H9 (cell line): ENCODE data around the gene RAB22A. TPM values are rescaled to one million over a fixed set of nuclear protein-coding genes. Genes with fewer than 3 reads are reported as not detected.

ENCODE experiments used
- DNase-seq: peaks from one replicate; pipeline ENCODE4 v3.0.0-alpha.2; 2017
- H2AFZ ChIP-seq: one replicate; pipeline ENCODE4 v1.6.1; 2013; ENCODE audit warnings: mild to moderate bottlenecking, low read length, control low read depth, moderate library complexity
- H2AK5ac ChIP-seq: 2 replicates; pipeline ENCODE4 v1.6.1; 2013; ENCODE audit warnings: low read length, control low read depth, mixed read lengths; ENCODE audit not compliant: insufficient read length
- H2BK120ac ChIP-seq: one replicate; pipeline ENCODE4 v1.6.1; 2013; ENCODE audit warnings: low read depth, mild to moderate bottlenecking, low read length, control low read depth, inconsistent platforms; ENCODE audit not compliant: poor library complexity, severe bottlenecking
- H2BK12ac ChIP-seq: 2 replicates; pipeline ENCODE4 v1.6.1; 2013; ENCODE audit warnings: low read length, control low read depth, mixed read lengths, low read depth; ENCODE audit not compliant: insufficient read length
- H2BK15ac ChIP-seq: 2 replicates; pipeline ENCODE4 v1.6.1; 2013; ENCODE audit warnings: low read depth, low read length, control low read depth
- H2BK20ac ChIP-seq: one replicate; pipeline ENCODE4 v1.6.1; 2013; ENCODE audit warnings: low read depth, mild to moderate bottlenecking, low read length, control low read depth, inconsistent platforms; ENCODE audit not compliant: poor library complexity, severe bottlenecking
- H2BK5ac ChIP-seq: 2 replicates; pipeline ENCODE4 v1.6.1; 2013; ENCODE audit warnings: low read length, control low read depth, mixed read lengths; ENCODE audit not compliant: insufficient read length
- H3K14ac ChIP-seq: 2 replicates; pipeline ENCODE4 v1.6.1; 2013; ENCODE audit warnings: low read length, control low read depth; ENCODE audit not compliant: insufficient read depth
- H3K18ac ChIP-seq: 2 replicates; pipeline ENCODE4 v1.6.1; 2013; ENCODE audit warnings: low read depth, mild to moderate bottlenecking, mixed read lengths, low read length, control low read depth; ENCODE audit not compliant: insufficient read length
- H3K23ac ChIP-seq: 2 replicates; pipeline ENCODE4 v1.6.1; 2013; ENCODE audit warnings: low read length, control low read depth, mixed read lengths, low read depth; ENCODE audit not compliant: insufficient read length
- H3K23me2 ChIP-seq: 2 replicates; pipeline ENCODE4 v1.6.1; 2013; ENCODE audit warnings: low read depth, mild to moderate bottlenecking, mixed read lengths, low read length, control low read depth; ENCODE audit not compliant: insufficient read length, poor library complexity, severe bottlenecking
- H3K27ac ChIP-seq: 2 replicates; pipeline ENCODE4 v1.5.1; 2013; ENCODE audit warnings: low read length, control low read depth, mixed read lengths, low read depth; ENCODE audit not compliant: insufficient read length
- H3K27me3 ChIP-seq: 2 replicates; pipeline ENCODE4 v1.6.1; 2013; ENCODE audit warnings: low read length, control low read depth, inconsistent platforms; ENCODE audit not compliant: insufficient read depth
- H3K4ac ChIP-seq: 2 replicates; pipeline ENCODE4 v1.6.1; 2013; ENCODE audit warnings: low read depth, mild to moderate bottlenecking, control low read depth, inconsistent platforms, low read length, moderate library complexity
- H3K4me1 ChIP-seq: 2 replicates; pipeline ENCODE4 v1.6.1; 2013; ENCODE audit warnings: low read length, control low read depth, inconsistent platforms; ENCODE audit not compliant: insufficient read depth
- H3K4me2 ChIP-seq: 2 replicates; pipeline ENCODE4 v1.6.1; 2013; ENCODE audit warnings: low read length, control low read depth, mixed read lengths; ENCODE audit not compliant: insufficient read length, insufficient read depth
- H3K56ac ChIP-seq: 2 replicates; pipeline ENCODE4 v1.6.1; 2013; ENCODE audit warnings: low read depth, mild to moderate bottlenecking, mixed read lengths, low read length, control low read depth; ENCODE audit not compliant: insufficient read length
- H3K79me1 ChIP-seq: 2 replicates; pipeline ENCODE4 v1.6.1; 2013; ENCODE audit warnings: low read depth, mild to moderate bottlenecking, moderate library complexity, low read length, control low read depth, inconsistent platforms; ENCODE audit not compliant: insufficient read depth, poor library complexity, severe bottlenecking
- H3K79me2 ChIP-seq: 2 replicates; pipeline ENCODE4 v1.6.1; 2013; ENCODE audit warnings: low read length, control low read depth, inconsistent platforms; ENCODE audit not compliant: insufficient read depth
- H3K9ac ChIP-seq: 2 replicates; pipeline ENCODE4 v1.6.1; 2013; ENCODE audit warnings: low read length, control low read depth, mixed read lengths; ENCODE audit not compliant: insufficient read length; ENCODE audit errors: extremely low read depth
- H3K9me3 ChIP-seq: one replicate; pipeline ENCODE4 v1.6.1; 2013; ENCODE audit warnings: low read depth, low read length, inconsistent platforms; ENCODE audit not compliant: control insufficient read depth
- H3T11ph ChIP-seq: one replicate; pipeline ENCODE4 v1.6.1; 2013; ENCODE audit warnings: mild to moderate bottlenecking, low read length, control low read depth, inconsistent platforms
- H4K20me1 ChIP-seq: one replicate; pipeline ENCODE4 v1.6.1; 2013; ENCODE audit not compliant: control insufficient read depth, insufficient read length, insufficient read depth
- H4K5ac ChIP-seq: 2 replicates; pipeline ENCODE4 v1.6.1; 2013; ENCODE audit warnings: low read depth, mild to moderate bottlenecking, mixed read lengths, low read length, control low read depth; ENCODE audit not compliant: insufficient read length
- H4K8ac ChIP-seq: replicated peaks from 2 replicates; pipeline ENCODE4 v1.6.1; 2013; ENCODE audit warnings: low read length, control low read depth, mixed read lengths, low read depth; ENCODE audit not compliant: insufficient read length
- H4K91ac ChIP-seq: 2 replicates; pipeline ENCODE4 v1.6.1; 2013; ENCODE audit warnings: low read depth, mild to moderate bottlenecking, moderate library complexity, mixed read lengths, low read length, control low read depth; ENCODE audit not compliant: insufficient read length
- H3K27ac Mint-ChIP-seq, 3 experiments: 2 replicates in 2 of 3; 3 replicates in 1 of 3; pipeline ENCODE4 v1.8.0; 2020 to 2021; ENCODE audit warnings: mixed read lengths in 3 of 3, mild to moderate bottlenecking in 1 of 3, moderate library complexity in 1 of 3
- H3K27me3 Mint-ChIP-seq: 2 replicates; pipeline ENCODE4 v1.8.0; 2021; ENCODE audit warnings: low read depth, mild to moderate bottlenecking, moderate library complexity, mixed read lengths
- H3K36me3 Mint-ChIP-seq, 3 experiments: 2 replicates in 2 of 3; 3 replicates in 1 of 3; pipeline ENCODE4 v1.8.0; 2020 to 2021; ENCODE audit warnings: low read depth in 3 of 3, mixed read lengths in 3 of 3; ENCODE audit not compliant: insufficient read depth in 1 of 3
- H3K4me1 Mint-ChIP-seq, 2 experiments: 2 replicates each; pipeline ENCODE4 v1.8.0; 2020; ENCODE audit warnings: mixed read lengths in 2 of 2
- H3K4me3 Mint-ChIP-seq, 2 experiments: 2 replicates in 1 of 2; 3 replicates in 1 of 2; pipeline ENCODE4 v1.8.0; 2020 to 2021; ENCODE audit warnings: mild to moderate bottlenecking in 2 of 2, mixed read lengths in 2 of 2, moderate library complexity in 1 of 2
- H3K9me3 Mint-ChIP-seq, 2 experiments: 2 replicates in 1 of 2; 3 replicates in 1 of 2; pipeline ENCODE4 v1.8.0; 2020; ENCODE audit warnings: mild to moderate bottlenecking in 2 of 2, mixed read lengths in 2 of 2, moderate library complexity in 1 of 2
- WGBS: extraction: QIAGEN DNeasy Blood & Tissue Kit; methylation state at CpG from one replicate; pipeline ENCODE4 v1.1.7; 2013; ENCODE audit warnings: missing lambda C conversion rate, low lambda C conversion rate, mixed read lengths; ENCODE audit not compliant: insufficient read length; ENCODE audit errors: extremely low coverage; 5-methylcytosine and 5-hydroxymethylcytosine counted together
- total RNA-seq: library from RNA; stranded (reverse); gene quantifications from 2 replicates; pipeline ENCODE4 v1.2.1, GENCODE V29; 2021
- TF ChIP-seq, protein P1 (sequence below): fragments of 200-600 bp; sonication (generic); conservative IDR thresholded peaks from 3 replicates; pipeline ENCODE4 v1.8.0; 2021; ENCODE audit warnings: antibody characterized with exemption, mild to moderate bottlenecking

RAB22A gene
- total RNA-seq, 1 experiment from 2014 or later = 6.3 TPM

GRCh38 chr20:58305061-58305460 lies 4.5 kb upstream of the RAB22A start:
- peaks cover 8% of the 10 kb centered on the region for H3K23me2 ChIP-seq
- H3K27ac ChIP-seq = no peak overlapping the region
- H3K14ac ChIP-seq = no peak overlapping the region
- no peaks in the 10 kb centered on the region for H3K9me3 Mint-ChIP-seq
- no peak overlapping the region for H3K56ac ChIP-seq
- H2BK20ac ChIP-seq = no peak overlapping the region
- no peaks in the 10 kb centered on the region for H3K79me2 ChIP-seq
- no peak overlapping the region for H3K4me3 Mint-ChIP-seq
- H3K9ac ChIP-seq = no peak overlapping the region
- H4K8ac ChIP-seq = no peak overlapping the region
- no peak overlapping the region for H3T11ph ChIP-seq
- H2BK120ac ChIP-seq = no peak overlapping the region
- no peak overlapping the region for H4K91ac ChIP-seq
- no CpG with 5 or more reads among the region's 1 CpG for WGBS
- no peak overlapping the region for H2AFZ ChIP-seq
- no peaks in the 10 kb centered on the region for H4K20me1 ChIP-seq
- TF ChIP-seq, protein P1, sequence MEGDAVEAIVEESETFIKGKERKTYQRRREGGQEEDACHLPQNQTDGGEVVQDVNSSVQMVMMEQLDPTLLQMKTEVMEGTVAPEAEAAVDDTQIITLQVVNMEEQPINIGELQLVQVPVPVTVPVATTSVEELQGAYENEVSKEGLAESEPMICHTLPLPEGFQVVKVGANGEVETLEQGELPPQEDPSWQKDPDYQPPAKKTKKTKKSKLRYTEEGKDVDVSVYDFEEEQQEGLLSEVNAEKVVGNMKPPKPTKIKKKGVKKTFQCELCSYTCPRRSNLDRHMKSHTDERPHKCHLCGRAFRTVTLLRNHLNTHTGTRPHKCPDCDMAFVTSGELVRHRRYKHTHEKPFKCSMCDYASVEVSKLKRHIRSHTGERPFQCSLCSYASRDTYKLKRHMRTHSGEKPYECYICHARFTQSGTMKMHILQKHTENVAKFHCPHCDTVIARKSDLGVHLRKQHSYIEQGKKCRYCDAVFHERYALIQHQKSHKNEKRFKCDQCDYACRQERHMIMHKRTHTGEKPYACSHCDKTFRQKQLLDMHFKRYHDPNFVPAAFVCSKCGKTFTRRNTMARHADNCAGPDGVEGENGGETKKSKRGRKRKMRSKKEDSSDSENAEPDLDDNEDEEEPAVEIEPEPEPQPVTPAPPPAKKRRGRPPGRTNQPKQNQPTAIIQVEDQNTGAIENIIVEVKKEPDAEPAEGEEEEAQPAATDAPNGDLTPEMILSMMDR = no peak
- no peak overlapping the region for H3K4ac ChIP-seq
- no peaks in the 10 kb centered on the region for H3K27me3 Mint-ChIP-seq
- H3K36me3 Mint-ChIP-seq = peaks cover 0 to 5% (median 3%) of the 10 kb centered on the region in 3 experiments; a peak in 5 of 7 replicates
- no peak overlapping the region for H2AK5ac ChIP-seq
- H2BK15ac ChIP-seq = no peak overlapping the region
- H3K4me2 ChIP-seq = no peak overlapping the region
- no peak for DNase-seq
- H3K79me1 ChIP-seq = no peaks in the 10 kb centered on the region
- no peaks in the 10 kb centered on the region for H3K4me1 ChIP-seq
- H3K27me3 ChIP-seq = no peaks in the 10 kb centered on the region
- no peak overlapping the region for H3K18ac ChIP-seq
- no peaks in the 10 kb centered on the region for H3K9me3 ChIP-seq
- H2BK12ac ChIP-seq = no peak overlapping the region
- H3K4me1 Mint-ChIP-seq = peaks cover 12 to 15% of the 10 kb centered on the region in 2 experiments
- H4K5ac ChIP-seq = no peak overlapping the region
- no peak overlapping the region; a peak in 1 of 7 replicates for H3K27ac Mint-ChIP-seq
- no peak overlapping the region for H3K23ac ChIP-seq
- H2BK5ac ChIP-seq = no peak overlapping the region
